ENCODE data around the gene NUS1. TPM values are rescaled to one million over a fixed set of nuclear protein-coding genes. Genes with fewer than 3 reads are reported as not detected.
"Not testable (repeated sequence)": the region's sequence is repeated elsewhere in the genome, so short reads cannot be mapped to it uniquely, and the experiment has no call there.

The NUS1 gene
- total RNA-seq, result 10 to 100 TPM; 52.7 to 59.1 TPM

- peak; percentile 99 for DNase-seq (ENCODE audit: low spot score)
- peaks cover 40 to 50% of the 10 kb centered on the region in 2 donors for H3K4me1 Mint-ChIP-seq (ENCODE audit: low read depth in 2 of 2)
- peak within 1 kb of the TSS; percentile 57 to 92 for H3K27ac Mint-ChIP-seq
- ATAC-seq, result peak; percentile 99
- H3K9me3 Mint-ChIP-seq, result no peaks in the 10 kb centered on the region
- H3K4me3 Mint-ChIP-seq, result peak within 1 kb of the TSS; percentile 87
- H3K36me3 Mint-ChIP-seq, result peaks cover 19% of the 10 kb centered on the region
- no peaks in the 10 kb centered on the region for H3K27me3 Mint-ChIP-seq
Observed at GRCh38 chr6:117674991-117675657, at the start of gene NUS1. NUS1 (plus strand) TSS chr6:117675469; CDS start chr6:117675671, 202 bp downstream.

- Mint-ChIP-seq H3K27me3 (peaks cover 4 to 10% of the 10 kb centered on the region in 2 donors), H3K4me1 (ENCODE audit: low read depth in 2 of 2) (no peaks in the 10 kb centered on the region), H3K27ac (no peak overlapping the region), H3K36me3 (peaks cover 23% of the 10 kb centered on the region), H3K9me3 (no peaks in the 10 kb centered on the region), H3K4me3 (no peak overlapping the region)
- ATAC-seq (no peak), DNase-seq (ENCODE audit: low spot score) (no peak)
Observed at GRCh38 chr6:117627533-117627932, 47.7 kb upstream of the NUS1 start.

- Mint-ChIP-seq H3K4me1 (ENCODE audit: low read depth in 2 of 2) (no peaks in the 10 kb centered on the region), H3K36me3 (peaks cover 21% of the 10 kb centered on the region)
Observed at GRCh38 chr6:117629119-117629660, 46.1 kb upstream of the NUS1 start.

GRCh38 chr6:117637770-117638169, 37.5 kb upstream of the NUS1 start:
- DNase-seq (ENCODE audit: low spot score), result no peak
- no peak overlapping the region for H3K4me3 Mint-ChIP-seq
- peaks cover 0 to 5% of the 10 kb centered on the region in 2 donors for H3K4me1 Mint-ChIP-seq (ENCODE audit: low read depth in 2 of 2)
- H3K36me3 Mint-ChIP-seq, result peaks cover 9% of the 10 kb centered on the region
- no peak for ATAC-seq
- peaks cover 14 to 33% of the 10 kb centered on the region in 2 donors for H3K27me3 Mint-ChIP-seq
- H3K9me3 Mint-ChIP-seq, result peaks cover 3% of the 10 kb centered on the region
- no peak overlapping the region for H3K27ac Mint-ChIP-seq

More at GRCh38 chr6:117629119-117629660, 46.1 kb upstream of the NUS1 start:
- H3K9me3 Mint-ChIP-seq, result no peaks in the 10 kb centered on the region
- H3K27me3 Mint-ChIP-seq, result peaks cover 12 to 21% of the 10 kb centered on the region in 2 donors
- ATAC-seq, result no peak
- no peak overlapping the region for H3K4me3 Mint-ChIP-seq
- no peak for DNase-seq (ENCODE audit: low spot score)
- no peak overlapping the region for H3K27ac Mint-ChIP-seq

GRCh38 chr6:117642976-117643375, 32.3 kb upstream of the NUS1 start:
- DNase-seq (ENCODE audit: low spot score) (no peak), ATAC-seq (no peak)
- Mint-ChIP-seq H3K36me3 (peaks cover 5% of the 10 kb centered on the region), H3K4me3 (no peak overlapping the region), H3K27ac (no peak overlapping the region), H3K9me3 (no peaks in the 10 kb centered on the region), H3K4me1 (ENCODE audit: low read depth in 2 of 2) (peaks cover 0 to 5% of the 10 kb centered on the region in 2 donors), H3K27me3 (peaks cover 11 to 18% of the 10 kb centered on the region in 2 donors)

- H3K4me1 Mint-ChIP-seq (ENCODE audit: low read depth in 2 of 2); DNase-seq (ENCODE audit: low spot score); H3K27me3 Mint-ChIP-seq; H3K4me3 Mint-ChIP-seq; ATAC-seq; H3K36me3 Mint-ChIP-seq; H3K27ac Mint-ChIP-seq; H3K9me3 Mint-ChIP-seq: not testable (repeated sequence)
Observed at GRCh38 chr6:117651984-117652383, 23.3 kb upstream of the NUS1 start.

GRCh38 chr6:117653949-117654348, 21.3 kb upstream of the NUS1 start:
- Mint-ChIP-seq H3K27ac (no peak overlapping the region), H3K9me3 (peaks cover 2% of the 10 kb centered on the region), H3K36me3 (no peaks in the 10 kb centered on the region), H3K4me1 (ENCODE audit: low read depth in 2 of 2) (no peaks in the 10 kb centered on the region), H3K4me3 (no peak overlapping the region), H3K27me3 (no peaks in the 10 kb centered on the region)
- DNase-seq (ENCODE audit: low spot score), result no peak
- no peak for ATAC-seq

GRCh38 chr6:117655380-117655779, 19.9 kb upstream of the NUS1 start:
- no peaks in the 10 kb centered on the region for H3K9me3 Mint-ChIP-seq
- H3K4me1 Mint-ChIP-seq (ENCODE audit: low read depth in 2 of 2), result no peaks in the 10 kb centered on the region
- no peaks in the 10 kb centered on the region for H3K27me3 Mint-ChIP-seq
- H3K27ac Mint-ChIP-seq, result no peak overlapping the region
- DNase-seq (ENCODE audit: low spot score) (no peak), ATAC-seq (no peak)
- H3K4me3 Mint-ChIP-seq, result no peak overlapping the region
- no peaks in the 10 kb centered on the region for H3K36me3 Mint-ChIP-seq

GRCh38 chr6:117666881-117667280, 8.4 kb upstream of the NUS1 start:
- no peak for DNase-seq (ENCODE audit: low spot score)
- Mint-ChIP-seq H3K9me3 (no peaks in the 10 kb centered on the region), H3K4me1 (ENCODE audit: low read depth in 2 of 2) (no peaks in the 10 kb centered on the region), H3K36me3 (no peaks in the 10 kb centered on the region), H3K27ac (no peak overlapping the region), H3K4me3 (no peak overlapping the region), H3K27me3 (peaks cover 6 to 19% of the 10 kb centered on the region in 2 donors)
- ATAC-seq, result no peak

- Mint-ChIP-seq H3K9me3 (no peaks in the 10 kb centered on the region), H3K36me3 (no peaks in the 10 kb centered on the region), H3K27me3 (peaks cover 6 to 15% of the 10 kb centered on the region in 2 donors), H3K27ac (no peak overlapping the region), H3K4me3 (no peak overlapping the region), H3K4me1 (ENCODE audit: low read depth in 2 of 2) (peaks cover under 1 to 3% of the 10 kb centered on the region in 2 donors)
- ATAC-seq, result no peak
- DNase-seq (ENCODE audit: low spot score), result no peak
Observed at GRCh38 chr6:117668736-117669135, 6.5 kb upstream of the NUS1 start.

GRCh38 chr6:117674503-117674902, 766 bp upstream of the NUS1 start:
- DNase-seq (ENCODE audit: low spot score) (no peak), ATAC-seq (no peak)
- peak overlapping the region; percentile 87 for H3K4me3 Mint-ChIP-seq
- H3K9me3 Mint-ChIP-seq, result no peaks in the 10 kb centered on the region
- no peaks in the 10 kb centered on the region for H3K27me3 Mint-ChIP-seq
- H3K27ac Mint-ChIP-seq, result peak overlapping the region; percentile 57 to 92
- H3K4me1 Mint-ChIP-seq (ENCODE audit: low read depth in 2 of 2), result peaks cover 35 to 44% of the 10 kb centered on the region in 2 donors
- H3K36me3 Mint-ChIP-seq, result peaks cover 19% of the 10 kb centered on the region

GRCh38 chr6:117675658-117676301, 511 bp downstream of the NUS1 start:
- ATAC-seq, result peak; percentile 34 to 69
- Mint-ChIP-seq H3K36me3 (peaks cover 19% of the 10 kb centered on the region), H3K4me1 (ENCODE audit: low read depth in 2 of 2) (peaks cover 44 to 57% of the 10 kb centered on the region in 2 donors), H3K4me3 (peak overlapping the region; percentile 87), H3K27ac (peak overlapping the region; percentile 57 to 92)
- H3K27me3 Mint-ChIP-seq; DNase-seq (ENCODE audit: low spot score); H3K9me3 Mint-ChIP-seq: not testable (repeated sequence)

- Mint-ChIP-seq H3K36me3 (peaks cover 25% of the 10 kb centered on the region), H3K27ac (peak overlapping the region; percentile 57 to 65), H3K27me3 (no peaks in the 10 kb centered on the region), H3K9me3 (no peaks in the 10 kb centered on the region), H3K4me1 (ENCODE audit: low read depth in 2 of 2) (peaks cover 50 to 63% of the 10 kb centered on the region in 2 donors), H3K4me3 (peak overlapping the region; percentile 83)
- DNase-seq (ENCODE audit: low spot score), result no peak
- ATAC-seq, result no peak
Observed at GRCh38 chr6:117676577-117677218, 1.4 kb downstream of the NUS1 start.
